NB4 (cell line): Measurements from ENCODE around the gene RPA4.

Experiments
- CTCF ChIP-seq: IDR thresholded peaks from one replicate; pipeline ENCODE4 v1.5.1; 2012; ENCODE audit warnings: low read depth, low read length
- MYC ChIP-seq: IDR thresholded peaks from 2 replicates; pipeline ENCODE4 v1.6.1; 2011; ENCODE audit warnings: low read depth, low read length
- POLR2A ChIP-seq: IDR thresholded peaks from 2 replicates; pipeline ENCODE4 v1.6.1; 2011; ENCODE audit warnings: mild to moderate bottlenecking; ENCODE audit not compliant: insufficient read length; ENCODE audit errors: extremely low read depth
- TF ChIP-seq, protein P1 (sequence below): IDR thresholded peaks from 2 replicates; pipeline ENCODE4 v1.6.1; 2011; ENCODE audit warnings: low read depth, low read length

DNA sequence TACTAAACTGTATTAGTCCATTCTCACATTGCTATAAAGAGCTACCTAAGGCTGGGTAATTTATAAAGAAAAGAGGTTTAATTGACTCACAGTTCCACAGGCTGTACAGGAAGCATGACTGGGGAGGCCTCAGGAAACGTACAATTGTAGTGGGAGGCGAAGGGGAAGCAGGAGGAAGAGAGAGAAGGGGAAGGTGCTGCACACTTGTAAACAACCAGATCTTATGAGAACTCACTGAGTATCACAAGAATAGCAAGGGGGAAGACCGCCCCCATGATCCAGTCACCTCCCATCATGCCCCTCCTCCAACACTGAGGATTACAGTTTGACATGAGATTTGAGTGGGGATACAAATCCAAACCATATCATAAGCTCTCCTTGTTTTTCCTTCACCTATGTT lies 40.9 kb downstream of the RPA4 start:
- TF ChIP-seq POLR2A: no peak
- no peak for TF ChIP-seq CTCF
- TF ChIP-seq, protein P1, sequence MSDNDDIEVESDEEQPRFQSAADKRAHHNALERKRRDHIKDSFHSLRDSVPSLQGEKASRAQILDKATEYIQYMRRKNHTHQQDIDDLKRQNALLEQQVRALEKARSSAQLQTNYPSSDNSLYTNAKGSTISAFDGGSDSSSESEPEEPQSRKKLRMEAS: no peak
- no peak for TF ChIP-seq MYC
